HG03442 (cell line): Measurements from ENCODE around the gene MDFIC.

Experiments
- ATAC-seq: cut with Tn5 transposase; IDR thresholded peaks from one replicate; pipeline ENCODE4 v1.9.1; 2021; ENCODE audit warnings: mild to moderate bottlenecking, moderate library complexity; ENCODE audit not compliant: unreplicated experiment

Gene MDFIC

DNA sequence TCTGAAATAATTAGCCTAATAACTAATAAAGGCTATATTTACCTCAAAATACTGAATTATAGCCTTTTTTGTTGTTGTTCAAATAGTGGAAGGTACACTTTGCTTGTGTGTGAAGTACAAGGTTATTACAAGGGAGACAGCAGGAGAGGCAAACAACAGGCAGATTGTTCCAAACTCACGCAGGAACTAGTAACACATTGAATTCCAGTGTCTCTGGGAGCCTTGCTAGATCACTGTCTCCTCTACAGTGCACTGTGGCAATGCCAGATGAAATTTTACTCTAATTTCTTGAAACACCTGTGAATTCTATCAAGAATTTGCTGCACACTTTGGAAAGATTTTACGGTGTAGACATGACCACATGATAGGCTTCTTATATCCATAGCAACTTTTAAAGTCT lies 112.6 kb downstream of the MDFIC start:
- ATAC-seq: no peak

- no peak for ATAC-seq
These were observed 115.4 kb downstream of the MDFIC start for GRCh38 chr7:115037128-115037802.

GRCh38 chr7:115038158-115038557 lies 116.3 kb downstream of the MDFIC start:
- ATAC-seq: no peak

GRCh38 chr7:115040057-115040456 lies 118.2 kb downstream of the MDFIC start:
- no peak for ATAC-seq

DNA sequence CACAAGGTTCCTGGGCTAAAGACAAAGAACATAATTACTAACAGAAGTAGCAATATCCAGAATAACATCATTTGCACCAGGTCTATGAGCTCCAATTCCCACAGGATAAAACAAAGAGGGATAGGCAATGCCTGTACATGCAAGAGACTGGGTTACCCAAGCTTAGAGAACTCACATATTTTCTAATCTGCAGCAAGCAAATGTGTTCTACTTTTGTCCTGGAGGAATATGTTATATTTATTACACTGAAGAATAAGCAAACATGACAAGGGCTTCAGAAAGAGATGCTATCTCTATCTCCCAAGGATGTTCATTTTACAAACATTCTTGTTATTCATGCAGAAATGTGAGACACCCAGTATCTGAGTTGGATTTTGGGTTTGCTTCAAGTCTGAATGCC lies 118.6 kb downstream of the MDFIC start:
- no peak for ATAC-seq

GRCh38 chr7:115042596-115042995 lies 120.7 kb downstream of the MDFIC start:
- no peak for ATAC-seq

DNA sequence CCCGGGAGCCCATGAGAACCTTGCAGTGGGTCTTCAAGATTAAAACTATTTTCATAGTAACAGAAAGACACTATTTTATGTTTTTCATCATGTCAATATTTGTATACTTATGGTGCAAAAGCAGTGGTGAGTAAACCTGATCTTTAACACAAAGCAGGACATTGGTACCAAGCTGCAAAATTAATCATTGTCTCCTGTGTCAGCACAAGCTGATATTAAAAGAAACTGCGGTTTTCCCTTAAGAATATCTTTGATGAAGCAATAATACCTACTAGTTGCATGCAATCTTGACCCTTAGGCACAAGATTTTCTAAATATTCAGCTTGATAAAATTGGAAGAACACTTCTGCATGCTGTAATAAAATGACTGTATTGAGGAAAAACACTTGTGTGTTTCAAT lies 121.7 kb downstream of the MDFIC start:
- no peak for ATAC-seq

- ATAC-seq: no peak
These were observed 122.3 kb downstream of the MDFIC start for GRCh38 chr7:115044224-115044623.

DNA sequence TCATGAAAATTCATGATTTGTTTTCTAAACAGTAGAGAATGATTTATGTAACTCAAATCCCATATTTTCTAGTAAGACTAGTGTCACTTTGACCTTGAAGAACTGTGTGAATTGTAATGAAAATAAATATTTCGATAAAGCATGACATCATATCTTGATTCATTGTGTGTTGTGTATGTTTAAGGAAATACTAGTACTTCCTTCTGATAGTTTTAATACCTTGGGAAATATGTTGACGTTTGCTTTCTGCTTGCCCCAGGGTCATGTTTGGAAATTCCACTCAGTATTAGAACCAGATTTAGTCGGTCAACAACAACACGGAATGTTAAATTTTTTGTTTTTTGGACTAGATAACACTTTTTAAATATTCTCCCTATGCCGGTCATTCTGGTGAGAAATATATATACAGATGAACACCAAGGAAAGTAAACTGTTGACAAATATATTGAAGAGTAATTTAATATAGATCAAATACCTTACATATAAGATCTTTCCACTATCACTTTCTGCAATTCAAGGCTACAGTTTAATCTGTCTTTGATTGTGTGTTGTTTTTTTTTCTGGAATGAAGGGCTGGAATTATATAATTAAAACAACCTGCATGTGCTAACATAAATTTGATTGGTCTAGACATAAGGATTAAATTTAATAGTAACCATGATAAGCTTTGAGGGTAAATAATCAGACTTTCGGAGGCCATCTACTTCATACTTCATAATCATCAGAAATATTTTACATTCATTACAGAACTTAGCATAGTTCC lies 126.2 kb downstream of the MDFIC start:
- ATAC-seq: no peak

- no peak for ATAC-seq
These were observed 130.8 kb downstream of the MDFIC start for GRCh38 chr7:115052706-115053105.

GRCh38 chr7:115054478-115055065 lies 132.7 kb downstream of the MDFIC start:
- no peak for ATAC-seq

DNA sequence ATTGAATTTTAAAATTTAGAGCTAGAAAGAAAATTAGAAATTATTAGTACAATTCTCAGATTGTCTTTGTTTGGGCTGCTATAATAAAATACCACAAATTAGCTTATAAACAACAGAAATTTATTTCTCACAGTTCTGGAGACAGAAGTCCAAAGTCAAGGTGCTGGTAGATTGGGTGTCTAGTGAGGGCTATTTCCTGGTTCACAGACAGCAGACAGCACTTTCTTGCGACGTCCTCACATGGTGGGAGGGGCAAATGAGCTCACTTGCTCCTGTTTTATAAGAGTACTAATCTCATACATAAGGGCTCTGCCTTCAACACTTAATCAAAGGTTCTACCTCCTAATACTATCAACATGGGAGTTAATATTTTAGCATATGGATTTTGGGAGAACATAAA lies 134.1 kb downstream of the MDFIC start:
- ATAC-seq: no peak

GRCh38 chr7:115058726-115059125 lies 136.8 kb downstream of the MDFIC start:
- no peak for ATAC-seq

DNA sequence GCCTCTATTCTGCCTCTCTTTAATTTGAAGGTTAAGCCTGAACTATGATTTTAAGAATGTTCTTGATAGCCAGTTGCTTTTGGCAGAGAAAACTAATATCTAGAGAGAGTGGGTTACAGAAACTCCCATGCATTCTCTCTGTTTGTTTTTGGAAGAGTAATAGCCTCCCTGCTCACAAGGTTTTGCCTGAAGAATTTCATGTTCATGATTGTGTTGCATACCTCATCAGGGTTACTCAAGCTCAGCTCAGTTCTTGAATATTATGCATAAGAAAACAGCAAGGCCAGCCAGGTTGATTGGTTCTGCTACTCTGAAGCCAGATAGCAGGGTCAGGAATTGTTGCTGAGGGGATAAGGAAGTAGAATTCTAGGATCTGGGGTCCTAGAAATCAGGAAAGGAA lies 137.4 kb downstream of the MDFIC start:
- ATAC-seq: no peak

DNA sequence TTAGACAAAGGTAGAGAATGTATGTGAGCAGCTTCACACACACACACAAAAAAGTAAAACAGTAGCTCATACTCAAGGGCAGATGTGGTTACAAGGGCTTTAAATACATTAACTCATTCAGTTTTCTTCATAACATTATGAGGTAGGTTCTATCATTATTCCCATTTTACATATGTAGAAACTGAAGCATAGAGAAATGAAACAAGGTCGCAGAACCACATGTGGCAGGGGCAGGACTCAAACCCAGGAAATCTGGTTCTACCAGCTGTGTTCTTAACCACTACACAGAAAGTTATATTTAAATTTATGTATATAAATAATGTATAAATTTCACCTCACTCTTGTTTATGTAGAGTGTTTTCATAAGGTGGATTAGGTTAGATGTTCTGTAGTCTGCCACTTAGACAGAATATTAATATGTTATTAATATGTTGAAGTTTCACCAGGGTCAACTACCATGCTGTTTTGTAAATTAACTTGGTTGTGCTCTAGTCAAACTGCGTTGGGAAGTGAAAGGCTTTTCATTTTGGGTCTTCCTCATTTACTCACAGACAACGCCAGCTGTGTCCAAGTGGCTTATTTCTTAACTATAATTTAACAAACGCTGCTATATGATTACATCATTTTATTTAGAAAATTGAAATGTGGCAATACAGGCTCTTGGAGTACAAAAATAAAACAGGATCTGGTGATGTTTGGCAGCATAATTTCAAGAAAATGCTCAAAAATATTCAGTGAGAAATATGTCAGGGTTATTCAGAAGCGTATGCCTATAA lies 138.4 kb downstream of the MDFIC start:
- ATAC-seq: peak; percentile 59

DNA sequence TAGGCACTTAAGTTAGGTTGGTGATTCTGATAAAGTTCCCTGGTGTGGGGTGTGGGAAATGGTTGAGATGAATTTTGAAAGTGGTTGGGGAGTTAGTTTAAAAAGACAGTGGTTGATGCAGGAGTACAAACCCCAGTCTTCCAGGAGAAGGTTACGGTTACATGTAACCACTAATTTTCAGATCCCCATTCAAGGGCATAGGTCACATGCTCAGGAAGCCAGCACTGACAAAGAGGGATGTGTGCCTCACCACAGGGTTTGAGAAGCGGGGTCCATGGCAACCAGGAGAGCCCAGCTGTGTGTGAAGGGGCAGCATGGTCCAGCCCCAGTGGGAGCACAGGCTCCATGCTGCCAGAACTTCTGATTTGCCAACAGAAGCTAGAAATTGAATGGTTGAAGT lies 144.2 kb downstream of the MDFIC start:
- peak; percentile 76 for ATAC-seq

DNA sequence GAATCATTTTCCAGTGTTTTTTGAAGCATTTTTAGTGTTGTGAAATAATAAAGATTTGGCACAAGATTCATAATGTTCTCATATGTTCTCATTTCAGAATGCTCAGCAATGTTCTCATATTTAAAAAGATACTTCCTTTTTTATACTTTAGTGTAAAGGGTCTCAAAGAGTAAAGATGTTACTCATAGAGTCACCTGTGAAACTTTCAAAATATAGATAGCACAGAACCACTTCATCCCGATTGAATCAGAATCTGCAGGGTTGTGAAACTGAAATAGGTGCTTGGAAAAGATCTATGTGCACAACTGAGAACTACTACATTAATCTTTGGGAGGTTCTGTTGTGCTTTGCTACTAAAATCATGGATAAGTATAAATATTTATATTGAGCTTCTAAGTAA lies 144.7 kb downstream of the MDFIC start:
- peak; percentile 49 for ATAC-seq

DNA sequence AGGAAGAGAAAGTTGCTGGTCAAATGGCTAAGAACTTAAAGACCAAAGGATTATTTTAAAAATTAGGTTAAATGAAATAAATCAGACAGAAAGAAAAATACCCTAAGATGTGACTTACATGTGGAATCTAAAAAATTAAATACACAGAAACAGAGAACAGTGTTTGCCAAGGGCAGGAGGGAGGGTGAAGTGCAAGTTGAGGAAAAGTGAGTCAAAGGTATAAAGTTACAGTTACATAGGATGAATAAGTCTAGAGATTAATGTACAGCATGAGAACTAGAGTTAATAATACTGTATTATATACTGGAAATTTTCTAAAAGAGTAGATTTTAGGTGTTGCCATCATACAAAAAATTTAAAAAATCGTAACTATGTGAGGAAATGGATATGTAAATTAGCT lies 146.3 kb downstream of the MDFIC start:
- ATAC-seq: no peak
